H1 (cell line): ENCODE measurements around the gene IGF2R. TPM values are rescaled to one million over a fixed set of nuclear protein-coding genes. Genes with fewer than 3 reads are reported as not detected.

Experiments used
- JUN ChIP-seq: IDR thresholded peaks from 2 replicates; pipeline ENCODE4 v1.6.1; 2011; ENCODE audit warnings: low read depth, mild to moderate bottlenecking, improper control_type of control experiment, low read length
- MAFK ChIP-seq: IDR thresholded peaks from 2 replicates; pipeline ENCODE4 v1.6.1; 2012; ENCODE audit warnings: low read depth, mild to moderate bottlenecking, improper control_type of control experiment, low read length
- NRF1 ChIP-seq: IDR thresholded peaks from 2 replicates; pipeline ENCODE4 v1.6.1; 2011; ENCODE audit warnings: mild to moderate bottlenecking, low read depth, low read length, improper control_type of control experiment
- RXRA ChIP-seq: IDR thresholded peaks from 2 replicates; pipeline ENCODE4 v1.6.1; 2011; ENCODE audit warnings: low read depth, mild to moderate bottlenecking, low read length, moderate library complexity; ENCODE audit not compliant: insufficient read depth
- SIN3A ChIP-seq, 2 experiments: IDR thresholded peaks in 1 of 2; conservative IDR thresholded peaks in 1 of 2; 2 replicates each; pipeline ENCODE4 v1.6.1; 2011 to 2012; ENCODE audit warnings: low read length in 2 of 2, improper control_type of control experiment in 1 of 2, low read depth in 1 of 2, mild to moderate bottlenecking in 1 of 2
- SP2 ChIP-seq: IDR thresholded peaks from 2 replicates; pipeline ENCODE4 v1.6.1; 2012; ENCODE audit warnings: mild to moderate bottlenecking, low read length, inconsistent platforms
- polyA plus RNA-seq, 7 experiments: library from polyadenylated mRNA; depleted of rRNA in 3 of 7; stranded (reverse) in 5 of 7; unstranded in 2 of 7; fragments of >200 nt in 5 of 7; fragments of 200-250 nt in 2 of 7; gene quantifications; 1 replicate in 5 of 7; 2 replicates in 1 of 7; 4 replicates in 1 of 7; pipeline versions ENCODE4 v1.2.1 to v1.2.3, GENCODE V29; 2011 to 2013; ENCODE audit warnings: missing spikeins in 2 of 7, mixed read lengths in 2 of 7
- total RNA-seq: library from RNA; stranded (reverse); fragmentation: NEBNext Ultra II Directional; extraction: Animal tissue kit (Norgen Biotek cat#: 25700); gene quantifications from 2 replicates; pipeline ENCODE4 v1.2.1, GENCODE V29; 2021

Gene IGF2R
- total and polyA plus RNA-seq, 2 of the 8 experiments (the other 6 are each of a cell fraction or from before 2014, with no cell fraction given): 20.6 to 74.1 TPM

DNA sequence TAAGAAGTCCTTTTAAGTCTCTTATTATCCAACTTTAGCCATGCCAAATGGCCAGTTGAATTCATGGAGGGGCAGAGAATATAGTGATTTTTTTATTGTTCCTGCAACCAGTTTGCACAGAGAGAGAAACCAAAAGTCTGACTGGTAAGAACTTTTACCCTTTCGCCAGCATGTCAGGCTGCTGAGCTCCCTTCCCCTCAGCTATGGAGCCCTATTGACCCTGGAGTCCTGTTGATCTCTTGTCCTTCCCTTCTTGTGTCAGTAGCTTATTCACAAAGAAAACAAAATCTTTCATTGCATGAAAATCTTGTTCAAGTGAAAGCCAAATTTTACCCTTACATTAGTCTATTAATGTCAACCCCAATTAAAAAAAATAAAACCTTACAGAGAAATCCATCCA is 151.2 kb downstream of the IGF2R start (continued):
- TF ChIP-seq SIN3A (conservative IDR thresholded peaks at IDR 0.05 in 1 of 2, IDR thresholded peaks at IDR 0.05 in 1 of 2; ENCODE audit: low read depth in 1 of 2, low read length in 2 of 2) (no peak), RXRA (no peak), MAFK (no peak), SP2 (no peak), JUN (no peak), NRF1 (no peak)
- TF ChIP-seq, all 59 proteins: peak for 0
